K562 (cell line): ENCODE results near the gene ASAH2B. TPM values are rescaled to one million over a fixed set of nuclear protein-coding genes. Genes with fewer than 3 reads are reported as not detected.

Experiments
- ATF1 ChIP-seq, 2 experiments: fragments of 450-650 bp in 1 of 2; IDR thresholded peaks; 2 replicates each; pipeline ENCODE4 v1.6.1; 2016; ENCODE audit warnings: missing compliant biosample characterization in 1 of 2, missing genetic modification characterization in 1 of 2
- BHLHE40 ChIP-seq: IDR thresholded peaks from 2 replicates; pipeline ENCODE4 v1.6.1; 2011; ENCODE audit warnings: low read length, improper control_type of control experiment
- C11orf30 ChIP-seq: fragments of 450-650 bp; IDR thresholded peaks from 2 replicates; pipeline ENCODE4 v1.6.1; 2016; ENCODE audit warnings: low read depth, mild to moderate bottlenecking
- CBX3 ChIP-seq, 2 experiments: IDR thresholded peaks; 1 replicate in 1 of 2; 2 replicates in 1 of 2; pipeline ENCODE4 v1.6.1; 2012; ENCODE audit warnings: inconsistent platforms in 2 of 2, low read length in 2 of 2, borderline replicate concordance in 1 of 2, control low read depth in 1 of 2
- CHD2 ChIP-seq: IDR thresholded peaks from 2 replicates; pipeline ENCODE4 v1.6.1; 2011; ENCODE audit warnings: low read depth, low read length
- CREBBP ChIP-seq: IDR thresholded peaks from one replicate; pipeline ENCODE4 v1.6.1; 2012; ENCODE audit warnings: low read depth, mild to moderate bottlenecking, control low read depth, inconsistent platforms, low read length
- CREM ChIP-seq: IDR thresholded peaks from 2 replicates; pipeline ENCODE4 v1.6.1; 2014; ENCODE audit warnings: antibody characterized with exemption, low read depth
- DACH1 ChIP-seq: fragments of 450-650 bp; IDR thresholded peaks from 2 replicates; pipeline ENCODE4 v1.6.1; 2018; ENCODE audit not compliant: partially characterized antibody
- EGR1 ChIP-seq: fragments of 450-650 bp; conservative IDR thresholded peaks from 2 replicates; pipeline ENCODE4 v1.6.1; 2017; ENCODE audit warnings: mild to moderate bottlenecking
- ETS2 ChIP-seq: IDR thresholded peaks from 2 replicates; pipeline ENCODE4 v1.6.1; 2016; ENCODE audit warnings: borderline replicate concordance, missing genetic modification characterization, mild to moderate bottlenecking, moderate library complexity, missing compliant biosample characterization; ENCODE audit not compliant: poor library complexity, severe bottlenecking
- EZH2 ChIP-seq: IDR thresholded peaks from 2 replicates; pipeline ENCODE4 v1.6.1; 2012; ENCODE audit warnings: low read depth, mild to moderate bottlenecking, inconsistent platforms, low read length, borderline replicate concordance
- FIP1L1 ChIP-seq: fragments of 200-400 bp; formaldehyde crosslinking; IDR thresholded peaks from 2 replicates; pipeline ENCODE4 v1.6.1; 2018; ENCODE audit warnings: mild to moderate bottlenecking, low read depth, low read length; ENCODE audit not compliant: poor library complexity, severe bottlenecking
- IRF1 ChIP-seq: sonication (generic); formaldehyde crosslinking; IDR thresholded peaks from 2 replicates; pipeline ENCODE4 v1.8.0; 2022; ENCODE audit warnings: missing genetic modification reagents, mild to moderate bottlenecking, borderline replicate concordance
- KDM2B ChIP-seq: fragments of 250-450 bp; sonication (Bioruptor Pico); IDR thresholded peaks from 2 replicates; pipeline ENCODE4 v1.8.0; 2021; ENCODE audit warnings: mild to moderate bottlenecking, moderate library complexity
- MCM5 ChIP-seq: fragments of 450-650 bp; IDR thresholded peaks from 2 replicates; pipeline ENCODE4 v1.6.1; 2016; ENCODE audit warnings: low read depth
- MTA3 ChIP-seq: fragments of 450-650 bp; formaldehyde crosslinking; IDR thresholded peaks from 2 replicates; pipeline ENCODE4 v1.6.1; 2017; ENCODE audit warnings: mild to moderate bottlenecking, borderline replicate concordance
- POLR2B ChIP-seq: fragments of 450-650 bp; IDR thresholded peaks from 2 replicates; pipeline ENCODE4 v1.6.1; 2018; ENCODE audit warnings: low read depth; ENCODE audit not compliant: partially characterized antibody
- PTBP1 ChIP-seq: fragments of 200-400 bp; formaldehyde crosslinking; IDR thresholded peaks from 2 replicates; pipeline ENCODE4 v1.6.1; 2017; ENCODE audit warnings: low read depth, low read length
- SMAD4 ChIP-seq: fragments of 250-450 bp; sonication (Bioruptor Pico); conservative IDR thresholded peaks from 2 replicates; pipeline ENCODE4 v1.8.0; 2021; ENCODE audit warnings: inconsistent platforms, mild to moderate bottlenecking, moderate library complexity
- SOX6 ChIP-seq: fragments of 450-650 bp; IDR thresholded peaks from 2 replicates; pipeline ENCODE4 v1.6.1; 2014; ENCODE audit warnings: mild to moderate bottlenecking
- SP1 ChIP-seq: sonication (generic); formaldehyde crosslinking; IDR thresholded peaks from 2 replicates; pipeline ENCODE4 v1.8.1; 2022; ENCODE audit warnings: mild to moderate bottlenecking, missing genetic modification reagents
- YBX1 ChIP-seq: fragments of 450-650 bp; IDR thresholded peaks from 2 replicates; pipeline ENCODE4 v1.7.1; 2016; ENCODE audit warnings: mild to moderate bottlenecking
- ZBTB5 ChIP-seq: fragments of 450-650 bp; IDR thresholded peaks from 2 replicates; pipeline ENCODE4 v1.6.1; 2017; ENCODE audit warnings: antibody characterized with exemption
- ZNF140 ChIP-seq: fragments of 250-450 bp; sonication (Bioruptor Pico); IDR thresholded peaks from 2 replicates; pipeline ENCODE4 v1.8.0; 2021; ENCODE audit warnings: moderate library complexity, mild to moderate bottlenecking, inconsistent platforms
- ZNF184 ChIP-seq: sonication (generic); formaldehyde crosslinking; IDR thresholded peaks from 2 replicates; pipeline ENCODE4 v1.5.0; 2020; ENCODE audit warnings: missing genetic modification reagents
- ZNF282 ChIP-seq: sonication (generic); formaldehyde crosslinking; IDR thresholded peaks from 2 replicates; pipeline ENCODE4 v1.8.1; 2023; ENCODE audit warnings: missing genetic modification reagents
- ZNF347 ChIP-seq: fragments of 450-650 bp; formaldehyde crosslinking; IDR thresholded peaks from 2 replicates; pipeline ENCODE4 v1.4.0; 2020; ENCODE audit warnings: low read depth, mild to moderate bottlenecking, moderate library complexity
- ZNF436 ChIP-seq: fragments of 250-450, 450-650 bp; sonication (Bioruptor Pico); formaldehyde crosslinking; IDR thresholded peaks from 2 replicates; pipeline ENCODE4 v1.7.0; 2020; ENCODE audit warnings: mild to moderate bottlenecking
- ZZZ3 ChIP-seq: fragments of 450-650 bp; IDR thresholded peaks from 2 replicates; pipeline ENCODE4 v1.6.1; 2016; ENCODE audit warnings: antibody characterized with exemption, mild to moderate bottlenecking, moderate library complexity
- polyA plus RNA-seq, 8 experiments: library from polyadenylated mRNA; depleted of rRNA in 4 of 8; stranded (reverse) in 5 of 8; unstranded in 3 of 8; fragments of >200 nt; fragmentation: Nextera tagmentation in 2 of 8; fragmentation: Illumina TruSeq in 1 of 8; extraction: Ambion mirVana in 2 of 8; extraction: Trizol in 1 of 8; gene quantifications; 2 replicates each; pipeline versions ENCODE4 v1.2.1 to v1.2.3, GENCODE V29; 2011 to 2014; ENCODE audit warnings: inconsistent platforms in 1 of 8, missing spikeins in 1 of 8
- total RNA-seq, 7 experiments: library from RNA; depleted of rRNA in 6 of 7; stranded (reverse); fragments of >200 nt in 6 of 7; fragmentation: Illumina TruSeq in 2 of 7; extraction: Trizol in 2 of 7; gene quantifications; 2 replicates each; pipeline versions ENCODE4 v1.2.1 to v1.2.3, GENCODE V29; 2011 to 2021; ENCODE audit warnings: low replicate concordance in 1 of 7

Gene ASAH2B
- total and polyA plus RNA-seq, 9 of the 15 experiments (the other 6 are each of a cell fraction or from before 2014, with no cell fraction given) = 5.0 to 18.3 (median 14.4) TPM

- TF ChIP-seq C11orf30 (peak; percentile 96), ATF1 (CRISPR knock-in tag; IDR thresholded peaks at IDR 0.05) (peak; percentile 73), ATF1 (tag; IDR thresholded peaks at IDR 0.05) (peak; percentile 88), ZNF347 (no peak), ZNF140 (no peak), CBX3 (IDR thresholded peaks at IDR 0.05; ENCODE audit: borderline replicate concordance in 1 of 2, low read length in 2 of 2) (peak in 1 of 2 experiments; percentile 55; a peak in 2 of 3 replicates), MCM5 (no peak), MTA3 (0 out of 2 replicates have a peak, but pooled peaks have one; percentile 22), BHLHE40 (no peak), YBX1 (no peak), CHD2 (no peak; the same call in 1 of the 2 replicates), POLR2B (peak; percentile 89), CREBBP (no peak), ZZZ3 (no peak), IRF1 (no peak; the same call in 1 of the 2 replicates), ZBTB5 (peak; percentile 97), DACH1 (peak; percentile 76), SMAD4 (peak; percentile 92), SP1 (0 out of 2 replicates have a peak, but pooled peaks have one; percentile 17), CREM (peak; percentile 97), FIP1L1 (peak; percentile 40), KDM2B (CRISPR knock-in tag) (no peak), EZH2 (no peak), EGR1 (no peak), ETS2 (tag) (no peak), PTBP1 (no peak), ZNF436 (CRISPR knock-in tag) (no peak), ZNF184 (CRISPR knock-in tag) (no peak), SOX6 (peak; percentile 48; the same call in 1 of the 2 replicates), ZNF282 (no peak)
These were observed at the start of gene ASAH2B (continued) for GRCh38 chr10:50739618-50740292.
